ENCODE data around the gene PPP1R12B.
"Not testable (repeated sequence)": the region's sequence is repeated elsewhere in the genome, so short reads cannot be mapped to it uniquely, and the experiment has no call there.

The PPP1R12B gene

DNA sequence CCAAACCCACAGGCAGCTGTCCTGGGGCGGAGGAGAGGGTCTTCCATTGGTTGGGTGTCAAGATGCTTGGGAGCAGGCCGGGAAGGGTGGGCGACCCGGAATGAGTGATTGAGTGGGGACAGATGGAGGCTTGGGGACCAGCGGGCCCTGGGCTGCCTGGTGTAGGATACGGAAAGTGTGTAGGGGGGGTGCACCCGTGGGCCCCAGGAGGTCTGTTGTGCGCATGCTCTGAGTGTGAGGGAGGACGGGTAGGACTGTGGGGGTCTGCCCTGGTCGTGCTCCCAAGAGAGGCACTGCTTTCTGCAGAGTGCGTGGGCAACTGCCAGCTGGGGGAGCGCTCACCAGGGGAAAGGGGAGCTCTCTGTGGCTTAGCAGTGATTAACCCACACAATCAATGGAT, 275.0 kb downstream of the PPP1R12B start:
- not testable (repeated sequence) for H3K36me3 ChIP-seq; H3K9me3 ChIP-seq (ENCODE audit: severe bottlenecking); H3K27me3 ChIP-seq (ENCODE audit: insufficient read depth, low read depth, severe bottlenecking)
- TF ChIP-seq, protein P1, sequence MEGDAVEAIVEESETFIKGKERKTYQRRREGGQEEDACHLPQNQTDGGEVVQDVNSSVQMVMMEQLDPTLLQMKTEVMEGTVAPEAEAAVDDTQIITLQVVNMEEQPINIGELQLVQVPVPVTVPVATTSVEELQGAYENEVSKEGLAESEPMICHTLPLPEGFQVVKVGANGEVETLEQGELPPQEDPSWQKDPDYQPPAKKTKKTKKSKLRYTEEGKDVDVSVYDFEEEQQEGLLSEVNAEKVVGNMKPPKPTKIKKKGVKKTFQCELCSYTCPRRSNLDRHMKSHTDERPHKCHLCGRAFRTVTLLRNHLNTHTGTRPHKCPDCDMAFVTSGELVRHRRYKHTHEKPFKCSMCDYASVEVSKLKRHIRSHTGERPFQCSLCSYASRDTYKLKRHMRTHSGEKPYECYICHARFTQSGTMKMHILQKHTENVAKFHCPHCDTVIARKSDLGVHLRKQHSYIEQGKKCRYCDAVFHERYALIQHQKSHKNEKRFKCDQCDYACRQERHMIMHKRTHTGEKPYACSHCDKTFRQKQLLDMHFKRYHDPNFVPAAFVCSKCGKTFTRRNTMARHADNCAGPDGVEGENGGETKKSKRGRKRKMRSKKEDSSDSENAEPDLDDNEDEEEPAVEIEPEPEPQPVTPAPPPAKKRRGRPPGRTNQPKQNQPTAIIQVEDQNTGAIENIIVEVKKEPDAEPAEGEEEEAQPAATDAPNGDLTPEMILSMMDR (IDR thresholded peaks at IDR 0.05; ENCODE audit: low read depth, low read length) = 0 out of 2 replicates have a peak, but pooled peaks have one; percentile 28
- H3K4me3 ChIP-seq (ENCODE audit: low read depth, low read length) = peak overlapping the region; percentile 11
- H3K27ac ChIP-seq = peak overlapping the region; percentile 90
- peak; percentile 87 for DNase-seq

DNA sequence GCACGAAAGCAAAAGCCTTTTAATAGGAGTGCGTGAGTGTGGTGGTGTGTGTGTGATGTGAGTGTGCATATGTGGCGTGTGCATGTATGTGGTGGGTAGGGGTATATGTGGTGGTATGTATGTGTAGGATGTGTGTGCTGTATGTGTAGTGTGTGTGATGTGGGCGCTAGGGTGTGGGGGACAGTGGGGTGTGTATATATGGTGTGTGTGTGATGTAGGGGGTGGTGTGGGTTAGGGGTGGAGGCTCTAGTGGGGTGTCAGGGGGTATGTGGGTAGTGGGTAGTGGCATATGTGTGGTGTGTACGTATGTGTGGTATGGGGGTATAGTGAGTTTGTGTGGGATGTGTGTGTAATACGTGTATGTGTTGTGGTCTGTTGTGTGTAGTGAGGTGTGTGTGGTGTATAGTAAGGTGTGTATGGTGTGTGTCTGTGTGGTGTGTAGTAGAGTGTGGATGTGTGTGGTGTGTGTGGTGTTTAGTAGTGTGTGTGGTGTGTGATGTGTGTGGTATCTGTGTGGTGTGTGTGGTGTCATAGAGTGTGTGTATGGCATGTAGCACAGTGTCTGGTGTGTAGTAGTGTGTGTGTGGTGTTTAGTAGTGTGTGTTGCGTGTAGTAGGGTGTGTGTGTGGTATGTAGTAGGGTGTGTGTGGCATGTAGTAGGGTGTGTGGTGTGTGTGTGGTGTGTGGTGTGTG, 275.7 kb downstream of the PPP1R12B start:
- TF ChIP-seq, protein P1 (IDR thresholded peaks at IDR 0.05; ENCODE audit: low read depth, low read length) = no peak
- no peak for DNase-seq
- H3K4me3 ChIP-seq (ENCODE audit: low read depth, low read length) = no peak overlapping the region
- H3K9me3 ChIP-seq (ENCODE audit: severe bottlenecking) = no peaks in the 10 kb centered on the region
- no peaks in the 10 kb centered on the region for H3K36me3 ChIP-seq
- H3K27ac ChIP-seq = peak overlapping the region; percentile 90
- H3K27me3 ChIP-seq (ENCODE audit: insufficient read depth, low read depth, severe bottlenecking) = no peaks in the 10 kb centered on the region

DNA sequence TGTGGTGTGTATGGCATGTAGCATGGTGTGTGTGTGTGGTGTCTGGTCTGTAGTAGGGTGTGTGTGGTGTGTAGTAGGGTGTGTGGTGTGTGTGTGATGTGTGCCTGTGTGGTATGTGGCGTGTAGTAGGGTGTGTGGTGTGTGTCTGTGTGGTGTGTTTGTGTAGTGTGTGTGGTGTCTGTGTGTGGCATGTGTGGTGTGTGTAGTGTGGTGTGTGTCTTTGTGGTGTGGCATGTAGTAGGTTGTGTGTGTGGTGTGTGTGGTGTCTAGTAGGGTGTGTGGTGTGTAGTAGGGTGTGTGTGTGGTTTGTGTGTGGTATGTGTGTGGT, 276.2 kb downstream of the PPP1R12B start:
- peak overlapping the region; percentile 11 for H3K27ac ChIP-seq
- no peaks in the 10 kb centered on the region for H3K9me3 ChIP-seq (ENCODE audit: severe bottlenecking)
- H3K36me3 ChIP-seq = no peaks in the 10 kb centered on the region
- TF ChIP-seq, protein P1 (IDR thresholded peaks at IDR 0.05; ENCODE audit: low read depth, low read length) = no peak
- H3K27me3 ChIP-seq (ENCODE audit: insufficient read depth, low read depth, severe bottlenecking) = no peaks in the 10 kb centered on the region
- DNase-seq = no peak
- no peak overlapping the region for H3K4me3 ChIP-seq (ENCODE audit: low read depth, low read length)

DNA sequence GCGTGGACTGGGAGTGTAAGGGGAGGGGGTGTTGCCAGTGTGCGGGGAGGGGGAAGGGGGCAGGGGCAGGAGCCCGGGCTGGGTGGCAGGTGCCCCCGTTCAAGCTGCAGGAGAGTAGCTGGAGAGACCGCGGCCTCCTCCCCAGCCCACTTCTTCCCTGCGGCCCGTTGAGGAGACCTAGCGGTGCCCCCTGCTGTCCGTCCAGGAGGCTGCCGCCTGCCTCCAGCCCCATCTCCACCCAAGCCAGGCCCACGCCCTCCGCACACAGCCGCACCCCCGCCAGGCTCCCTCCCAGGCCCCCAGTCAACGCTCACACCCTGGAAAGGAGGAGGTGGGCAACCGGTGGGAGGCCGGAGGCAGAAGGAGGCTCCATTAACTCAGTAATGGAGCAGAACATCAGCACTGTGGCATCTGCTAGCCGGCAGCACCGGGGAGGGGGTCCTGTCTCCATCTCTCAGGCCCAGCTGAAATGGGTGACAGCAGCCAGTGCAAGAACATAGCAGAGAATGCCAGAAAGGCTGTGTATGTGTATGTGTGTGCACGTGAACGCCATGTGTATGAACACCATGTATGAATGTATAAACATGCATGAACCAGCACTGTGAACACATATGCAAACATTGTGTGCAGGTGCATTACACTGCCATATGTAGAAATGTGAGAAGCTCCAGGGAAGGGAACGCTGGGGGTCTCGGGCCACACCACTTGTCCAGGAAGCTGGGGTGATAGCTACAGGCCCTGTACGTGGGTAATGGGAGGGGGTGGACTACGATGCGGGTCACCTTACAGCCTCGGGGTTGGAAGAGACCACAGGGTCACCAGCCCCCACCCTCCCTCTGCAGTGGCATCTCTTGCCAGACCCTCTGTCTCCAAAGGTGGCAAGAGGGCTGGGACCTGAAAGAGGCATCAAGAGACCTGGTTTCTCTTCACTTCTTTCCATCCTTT, 277.2 kb downstream of the PPP1R12B start:
- H3K36me3 ChIP-seq = no peaks in the 10 kb centered on the region
- TF ChIP-seq, protein P1 (IDR thresholded peaks at IDR 0.05; ENCODE audit: low read depth, low read length) = peak; percentile 99
- no peaks in the 10 kb centered on the region for H3K9me3 ChIP-seq (ENCODE audit: severe bottlenecking)
- no peaks in the 10 kb centered on the region for H3K27me3 ChIP-seq (ENCODE audit: insufficient read depth, low read depth, severe bottlenecking)
- peak; percentile 98 for DNase-seq
- no peak overlapping the region for H3K27ac ChIP-seq
- H3K4me3 ChIP-seq (ENCODE audit: low read depth, low read length) = no peak overlapping the region

DNA sequence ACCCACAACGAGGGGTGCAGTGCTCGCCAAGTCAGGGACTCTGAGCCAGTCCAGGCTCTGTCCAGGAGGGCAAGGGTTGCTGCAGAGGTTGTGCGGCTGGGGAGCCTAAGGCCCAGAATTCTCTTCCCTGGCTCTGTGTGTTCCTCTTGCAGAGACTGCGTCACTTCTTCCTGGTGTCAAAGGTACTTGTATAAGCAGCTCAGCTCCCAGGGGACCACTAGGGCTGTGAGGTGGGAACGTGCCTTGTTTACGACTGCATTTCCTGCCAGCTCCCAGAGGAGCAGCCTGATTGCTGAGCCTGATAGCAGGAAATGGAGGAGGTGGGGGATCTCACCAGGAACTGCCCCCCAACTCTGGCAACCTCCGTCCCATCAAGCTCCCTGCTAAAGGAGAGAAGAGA, 278.5 kb downstream of the PPP1R12B start:
- not testable (repeated sequence) for H3K4me3 ChIP-seq (ENCODE audit: low read depth, low read length); H3K36me3 ChIP-seq; DNase-seq; H3K9me3 ChIP-seq (ENCODE audit: severe bottlenecking); H3K27ac ChIP-seq; H3K27me3 ChIP-seq (ENCODE audit: insufficient read depth, low read depth, severe bottlenecking)

DNA sequence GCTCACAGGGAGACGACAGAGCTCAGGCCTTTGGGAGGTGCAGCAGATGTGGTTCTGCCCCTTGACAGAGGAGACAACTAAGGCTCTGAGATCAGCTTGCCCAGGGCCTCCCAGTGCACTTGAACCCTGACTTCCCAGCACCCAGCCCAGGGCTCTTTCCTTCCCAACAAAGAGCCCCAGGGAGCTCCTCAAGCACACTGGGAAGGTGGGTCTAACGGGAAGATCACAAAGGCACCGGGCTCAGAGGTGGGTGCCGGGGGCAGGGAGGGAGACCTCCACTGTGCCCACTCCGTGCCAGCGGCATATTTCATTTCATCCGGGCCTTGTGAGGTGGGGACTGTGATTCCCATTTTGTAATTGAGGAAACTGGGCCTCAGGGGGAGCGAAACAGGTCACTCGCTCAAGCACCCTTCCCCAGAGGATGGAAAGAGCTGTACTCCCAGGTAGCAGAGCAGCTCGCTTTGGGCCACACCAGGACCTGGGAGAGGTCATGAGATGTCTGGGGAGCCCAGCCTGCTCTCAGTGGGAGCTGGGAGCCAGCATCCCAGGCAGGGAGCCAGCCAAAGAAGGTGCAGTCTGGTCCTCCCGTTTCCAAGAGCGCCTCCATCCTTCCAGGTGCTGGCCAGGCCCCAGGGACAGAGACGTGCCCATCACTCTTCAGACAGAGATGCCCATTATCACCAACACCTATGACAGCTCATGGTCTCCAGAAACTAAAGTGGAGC, 279.5 kb downstream of the PPP1R12B start:
- no peak for DNase-seq
- Histone ChIP-seq H3K4me3 (ENCODE audit: low read depth, low read length) (no peak overlapping the region), H3K27me3 (ENCODE audit: insufficient read depth, low read depth, severe bottlenecking) (no peaks in the 10 kb centered on the region), H3K9me3 (ENCODE audit: severe bottlenecking) (no peaks in the 10 kb centered on the region), H3K36me3 (no peaks in the 10 kb centered on the region), H3K27ac (no peak overlapping the region)
- TF ChIP-seq, protein P1 (IDR thresholded peaks at IDR 0.05; ENCODE audit: low read depth, low read length) = no peak
